ENCODE results near the gene AJAP1. TPM values are rescaled to one million over a fixed set of nuclear protein-coding genes. Genes with fewer than 3 reads are reported as not detected.

The AJAP1 gene
- total and polyA plus RNA-seq, 2 of the 8 experiments (the other 6 are each of a cell fraction or from before 2014, with no cell fraction given) = 1.9 to 6.2 TPM

- TF ChIP-seq FOSL1 (IDR thresholded peaks at IDR 0.05; ENCODE audit: insufficient read depth, low read depth, low read length) (no peak), EGR1 (IDR thresholded peaks at IDR 0.05; ENCODE audit: borderline replicate concordance, low read depth, low read length) (no peak)
These were observed 15.9 kb downstream of the AJAP1 start (continued) for GRCh38 chr1:4670265-4670664.

All from H1 (cell line).